ENCODE data around the gene AMFR. TPM values are rescaled to one million over a fixed set of nuclear protein-coding genes. Genes with fewer than 3 reads are reported as not detected.

AMFR gene
- total and polyA plus RNA-seq, 2 of the 8 experiments (the other 6 are each of a cell fraction or from before 2014, with no cell fraction given) = 18.6 to 21.7 TPM

DNA sequence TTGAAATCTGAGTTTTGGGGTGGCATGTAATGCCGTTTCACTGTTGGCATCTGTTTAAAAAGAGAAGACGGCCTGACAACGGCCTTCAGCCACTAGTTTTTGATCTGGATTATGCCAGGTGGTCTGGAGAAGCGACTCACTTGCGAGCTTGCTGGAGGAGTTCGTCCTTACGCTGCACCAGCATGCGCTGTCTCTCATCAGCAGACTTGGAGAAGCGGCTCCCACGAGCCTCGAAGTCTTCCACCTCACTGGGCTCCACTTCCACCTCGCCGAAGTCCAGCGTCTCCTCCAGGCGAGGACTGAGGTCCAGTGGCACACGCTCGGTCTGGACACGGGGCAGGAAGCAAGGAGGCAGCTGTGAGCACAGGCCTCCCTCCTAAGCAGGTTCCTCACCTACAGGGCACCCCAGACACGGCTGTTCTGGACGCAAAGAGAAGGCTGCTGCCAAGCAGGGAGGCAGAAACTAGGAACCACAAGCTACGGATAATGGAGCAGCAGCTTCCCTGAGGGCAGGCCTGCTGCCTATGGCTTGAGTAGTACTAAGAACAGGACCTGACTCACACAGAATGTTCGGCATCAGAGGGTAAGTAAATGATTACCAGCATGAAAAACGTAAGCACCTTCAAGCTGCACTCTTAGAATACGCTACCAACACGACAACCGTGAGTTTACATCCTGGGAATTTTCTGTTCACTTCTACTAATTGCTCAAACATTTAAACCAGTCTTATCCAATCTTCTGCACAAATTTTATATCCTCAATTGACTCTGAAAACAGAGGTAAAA lies 61.4 kb downstream of the AMFR start:
- Histone ChIP-seq H2BK20ac (ENCODE audit: low read length) (no peak overlapping the region), H3K4me3 (ENCODE audit: extremely low read depth in 1 of 4, insufficient read depth in 2 of 4, low read depth in 3 of 4, low read length in 4 of 4) (no peak overlapping the region), H2AK5ac (ENCODE audit: low read depth, low read length) (no peak overlapping the region), H3K9me3 (ENCODE audit: insufficient read depth in 2 of 2, low read depth in 1 of 2, low read length in 1 of 2) (no peaks in the 10 kb centered on the region), H2AFZ (ENCODE audit: low read length) (no peak overlapping the region), H3K14ac (ENCODE audit: insufficient read length) (no peak overlapping the region), H2BK15ac (ENCODE audit: low read length) (no peak overlapping the region), H3K4me1 (replicated peaks in 1 of 4; ENCODE audit: control insufficient read depth in 3 of 4, insufficient read depth in 4 of 4, low read length in 3 of 4) (no peaks in the 10 kb centered on the region), H3K79me1 (ENCODE audit: low read depth, low read length) (no peaks in the 10 kb centered on the region), H2BK120ac (replicated peaks; ENCODE audit: low read depth, low read length) (no peak overlapping the region), H3K4me2 (ENCODE audit: insufficient read depth in 1 of 2, low read depth in 2 of 2, low read length in 2 of 2) (no peak overlapping the region), H3K79me2 (ENCODE audit: control insufficient read depth in 1 of 2, insufficient read depth in 2 of 2, low read length in 2 of 2) (no peaks in the 10 kb centered on the region), H4K20me1 (replicated peaks in 1 of 2; ENCODE audit: control insufficient read depth in 1 of 2, insufficient read depth in 2 of 2, low read length in 2 of 2) (no peaks in the 10 kb centered on the region), H3K4ac (replicated peaks; ENCODE audit: insufficient read length, low read depth, low read length) (no peak overlapping the region), H4K91ac (replicated peaks; ENCODE audit: insufficient read length, low read length) (no peak overlapping the region), H3K23ac (ENCODE audit: insufficient read length) (no peak overlapping the region), H2BK5ac (ENCODE audit: low read depth, low read length) (no peak overlapping the region), H3K27ac (ENCODE audit: low read depth, low read length) (no peak overlapping the region), H3K18ac (ENCODE audit: extremely low read depth, low read length) (no peak overlapping the region), H2BK12ac (ENCODE audit: low read depth, low read length) (no peak overlapping the region), H4K8ac (ENCODE audit: extremely low read depth, insufficient read depth, low read length) (no peak overlapping the region; the same call in 1 of the 2 replicates), H4K5ac (ENCODE audit: insufficient read length, low read depth, low read length) (no peak overlapping the region), H3K9ac (replicated peaks in 1 of 4; ENCODE audit: extremely low read depth in 1 of 4, low read depth in 3 of 4, low read length in 3 of 4) (no peak overlapping the region), H3K36me3 (ENCODE audit: control insufficient read depth in 2 of 4, insufficient read depth in 4 of 4, low read length in 3 of 4) (peaks cover 0 to 3% (median 0%) of the 10 kb centered on the region in 4 experiments; a peak in 3 of 8 replicates), H3K23me2 (ENCODE audit: low read depth, low read length) (no peaks in the 10 kb centered on the region), H3K27me3 (replicated peaks in 1 of 4; ENCODE audit: control insufficient read depth in 3 of 4, extremely low read depth in 1 of 4, insufficient read depth in 3 of 4, low read length in 3 of 4) (no peaks in the 10 kb centered on the region), H3K56ac (replicated peaks; ENCODE audit: insufficient read length, low read depth, low read length) (no peak overlapping the region)
- CTCF ChIA-PET (ENCODE audit: partially characterized antibody) = interaction anchor here (1.0 to 2.0 kb wide), 2 partner anchors 8 to 322 kb away, joined by 4 to 7 read pairs; no protein-coding TSS in a partner anchor
- WGBS, 2 experiments (ENCODE audit: extremely low coverage in 1 of 2, insufficient coverage in 1 of 2, insufficient read length in 1 of 2, insufficient replicate concordance in 2 of 2, low coverage in 1 of 2, low lambda C conversion rate in 2 of 2, missing lambda C conversion rate in 1 of 2) = 89% methylated on average over 25 of the region's 26 CpGs; no CpG with 5 or more reads in 1 of the 2 experiments
- POLR2A ChIA-PET (ENCODE audit: partially characterized antibody) = no interaction called here
- FAIRE-seq (no peak), DNase-seq (ENCODE audit: low read depth in 1 of 2, low spot score in 2 of 2) (no peak)
- no peak for TF ChIP-seq HDAC6 (IDR thresholded peaks at IDR 0.05; ENCODE audit: low read depth, low read length)
- no peak for TF ChIP-seq SP4 (IDR thresholded peaks at IDR 0.05; ENCODE audit: low read length)
- TF ChIP-seq, protein P1, sequence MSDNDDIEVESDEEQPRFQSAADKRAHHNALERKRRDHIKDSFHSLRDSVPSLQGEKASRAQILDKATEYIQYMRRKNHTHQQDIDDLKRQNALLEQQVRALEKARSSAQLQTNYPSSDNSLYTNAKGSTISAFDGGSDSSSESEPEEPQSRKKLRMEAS (IDR thresholded peaks at IDR 0.05) = no peak
- TF ChIP-seq, protein P2, sequence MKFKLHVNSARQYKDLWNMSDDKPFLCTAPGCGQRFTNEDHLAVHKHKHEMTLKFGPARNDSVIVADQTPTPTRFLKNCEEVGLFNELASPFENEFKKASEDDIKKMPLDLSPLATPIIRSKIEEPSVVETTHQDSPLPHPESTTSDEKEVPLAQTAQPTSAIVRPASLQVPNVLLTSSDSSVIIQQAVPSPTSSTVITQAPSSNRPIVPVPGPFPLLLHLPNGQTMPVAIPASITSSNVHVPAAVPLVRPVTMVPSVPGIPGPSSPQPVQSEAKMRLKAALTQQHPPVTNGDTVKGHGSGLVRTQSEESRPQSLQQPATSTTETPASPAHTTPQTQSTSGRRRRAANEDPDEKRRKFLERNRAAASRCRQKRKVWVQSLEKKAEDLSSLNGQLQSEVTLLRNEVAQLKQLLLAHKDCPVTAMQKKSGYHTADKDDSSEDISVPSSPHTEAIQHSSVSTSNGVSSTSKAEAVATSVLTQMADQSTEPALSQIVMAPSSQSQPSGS (IDR thresholded peaks at IDR 0.05; ENCODE audit: low read length) = no peak
- no peak for TF ChIP-seq JUND (IDR thresholded peaks at IDR 0.05; ENCODE audit: low read length)
- no peak for TF ChIP-seq KDM1A (IDR thresholded peaks at IDR 0.05; ENCODE audit: borderline replicate concordance, low read length)
- TF ChIP-seq NANOG (IDR thresholded peaks at IDR 0.05; ENCODE audit: insufficient read depth, low read depth, low read length, poor library complexity, severe bottlenecking) = no peak
- no peak for TF ChIP-seq MAFK (IDR thresholded peaks at IDR 0.05; ENCODE audit: low read depth, low read length)
- TF ChIP-seq CBX5 (IDR thresholded peaks at IDR 0.05; ENCODE audit: low read depth, low read length) = no peak
- TF ChIP-seq RNF2 (IDR thresholded peaks at IDR 0.05; ENCODE audit: borderline replicate concordance, low read depth, low read length, missing control alignments, poor library complexity, severe bottlenecking) = no peak
